DMS153 treated with DMSO at 0.1 percent for 48 hours (cell line): ENCODE data around the gene RNU4-1.
"Not testable (repeated sequence)": the region's sequence is repeated elsewhere in the genome, so short reads cannot be mapped to it uniquely, and the experiment has no call there.

Experiments used
- DNase-seq: peaks from one replicate; lab custom pipeline; 2025; ENCODE audit not compliant: unreplicated experiment; lab: John Stamatoyannopoulos, UW

RNU4-1 gene

GRCh38 chr12:120259418-120260202 lies 33.4 kb downstream of the RNU4-1 start:
- DNase-seq = no peak

GRCh38 chr12:120258323-120258896 lies 34.6 kb downstream of the RNU4-1 start:
- DNase-seq = no peak

- DNase-seq = no peak
Observed at GRCh38 chr12:120257041-120257821, 35.8 kb downstream of the RNU4-1 start.

- no peak for DNase-seq
Observed at GRCh38 chr12:120254809-120255208, 38.2 kb downstream of the RNU4-1 start.

- not testable (repeated sequence) for DNase-seq
Observed at GRCh38 chr12:120253313-120253712, 39.7 kb downstream of the RNU4-1 start.

- no peak for DNase-seq
Observed at GRCh38 chr12:120252071-120252906, 40.7 kb downstream of the RNU4-1 start.

GRCh38 chr12:120251364-120252070 lies 41.5 kb downstream of the RNU4-1 start:
- not testable (repeated sequence) for DNase-seq

- DNase-seq = no peak
Observed at GRCh38 chr12:120249875-120250795, 42.9 kb downstream of the RNU4-1 start.

- DNase-seq = no peak
Observed at GRCh38 chr12:120249266-120249874, 43.7 kb downstream of the RNU4-1 start.

- no peak for DNase-seq
Observed at GRCh38 chr12:120247621-120248030, 45.4 kb downstream of the RNU4-1 start.

GRCh38 chr12:120247183-120247582 lies 45.9 kb downstream of the RNU4-1 start:
- no peak for DNase-seq

- DNase-seq = not testable (repeated sequence)
Observed at GRCh38 chr12:120246705-120247104, 46.3 kb downstream of the RNU4-1 start.
